HG03108 (cell line): ENCODE measurements around the gene VAMP4.

Experiments
- ATAC-seq: cut with Tn5 transposase; IDR thresholded peaks from one replicate; pipeline ENCODE4 v1.9.1; 2021; ENCODE audit warnings: moderate library complexity; ENCODE audit not compliant: unreplicated experiment

VAMP4 gene, protein sequence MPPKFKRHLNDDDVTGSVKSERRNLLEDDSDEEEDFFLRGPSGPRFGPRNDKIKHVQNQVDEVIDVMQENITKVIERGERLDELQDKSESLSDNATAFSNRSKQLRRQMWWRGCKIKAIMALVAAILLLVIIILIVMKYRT

DNA sequence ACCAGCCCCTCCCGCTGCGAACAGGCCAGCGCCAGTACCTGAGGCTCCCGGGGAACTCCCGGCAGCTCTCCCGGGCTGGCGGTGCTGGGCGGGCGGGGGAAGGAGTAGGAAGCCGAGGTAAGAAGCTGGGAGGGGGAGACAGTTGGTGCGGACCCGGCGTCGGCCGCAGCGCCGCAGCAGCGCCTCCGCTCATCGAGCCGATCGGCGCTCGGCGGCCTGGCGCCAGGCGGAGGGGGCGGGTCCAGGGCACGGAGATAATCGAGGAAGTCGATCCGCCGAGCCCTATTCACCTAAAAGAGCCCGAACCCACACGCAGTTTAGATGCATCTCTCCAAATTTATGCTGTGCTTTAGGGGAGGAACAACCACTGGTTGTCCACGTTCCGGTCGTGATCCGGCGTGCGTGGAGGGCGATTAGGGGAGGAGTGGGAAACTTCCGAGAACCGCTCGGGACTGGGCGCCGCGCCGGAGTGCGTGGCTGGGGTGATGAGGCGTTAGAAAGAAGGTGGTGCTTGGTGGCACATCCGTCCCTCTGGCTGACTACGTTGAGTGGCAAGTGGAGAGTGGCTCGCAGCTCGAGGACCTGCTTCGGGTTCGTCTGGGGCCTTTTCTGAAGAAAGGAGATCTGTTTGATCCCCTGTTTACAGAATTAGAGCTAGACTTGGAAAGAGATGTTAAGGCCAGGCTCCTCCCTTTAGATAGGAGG is at the start of gene VAMP4:
TSS of gene VAMP4 (minus strand) at position 194 of the 705 bp plus-strand sequence. CDS start 3,651 bp downstream, outside the sequence.
- peak; percentile 87 for ATAC-seq

DNA sequence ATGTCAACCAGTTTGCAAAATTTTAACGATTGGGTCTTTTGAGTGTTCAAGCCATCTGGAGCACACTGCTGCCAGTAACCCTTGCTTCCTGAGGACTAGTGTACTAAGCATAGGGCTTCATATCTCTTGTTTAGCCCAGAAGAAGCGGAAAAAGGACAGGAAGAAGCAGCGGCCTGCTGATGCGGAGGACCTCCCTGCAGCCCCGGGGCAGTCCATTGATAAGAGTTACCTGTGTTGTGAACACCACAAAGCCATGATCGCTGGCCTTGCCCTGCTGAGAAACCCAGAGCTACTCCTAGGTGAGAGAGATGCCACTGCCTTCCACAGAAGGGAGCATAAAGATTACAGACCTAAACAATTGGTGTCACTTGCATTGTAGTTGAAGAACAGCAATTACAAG is 48.5 kb upstream of the VAMP4 start:
- ATAC-seq: no peak

- ATAC-seq: no peak
These were observed 46.8 kb upstream of the VAMP4 start for GRCh38 chr1:171788696-171789095.

DNA sequence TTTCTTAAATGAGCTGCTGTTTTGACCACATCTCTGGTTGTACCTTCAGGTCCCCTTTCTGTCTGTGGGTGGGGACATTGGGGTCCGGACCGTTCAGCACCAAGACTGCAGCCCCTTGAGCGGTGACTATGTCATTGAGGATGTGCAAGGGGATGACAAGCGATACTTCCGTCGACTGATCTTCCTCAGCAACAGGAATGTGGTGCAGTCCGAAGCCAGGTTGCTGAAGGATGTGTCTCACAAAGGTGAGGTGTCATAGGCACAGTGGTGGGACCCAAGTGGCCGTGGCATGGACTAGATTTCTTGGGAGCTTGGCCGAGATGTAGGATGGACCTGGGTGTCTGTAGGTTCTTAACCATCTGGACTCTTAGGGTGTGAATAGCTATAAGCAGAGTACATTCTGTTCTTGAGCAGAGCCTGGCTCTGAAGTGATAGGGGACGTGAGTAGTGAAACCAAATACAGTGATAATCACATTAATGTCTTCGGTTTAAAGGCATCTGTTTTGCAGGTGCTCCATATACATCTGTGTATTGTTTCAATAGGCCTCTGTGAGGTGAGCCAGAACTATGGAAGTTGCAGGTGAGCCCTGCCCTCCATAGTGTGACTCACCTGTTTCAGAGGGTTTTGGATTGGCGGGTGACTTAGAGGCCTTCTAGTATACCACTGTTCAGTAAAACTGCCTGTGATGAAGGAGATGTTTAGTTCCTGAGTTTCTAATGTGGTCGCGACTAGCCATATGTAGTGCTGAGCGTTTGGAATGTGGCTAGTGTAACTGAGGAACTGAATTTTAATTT is 46.0 kb upstream of the VAMP4 start:
- ATAC-seq: no peak

DNA sequence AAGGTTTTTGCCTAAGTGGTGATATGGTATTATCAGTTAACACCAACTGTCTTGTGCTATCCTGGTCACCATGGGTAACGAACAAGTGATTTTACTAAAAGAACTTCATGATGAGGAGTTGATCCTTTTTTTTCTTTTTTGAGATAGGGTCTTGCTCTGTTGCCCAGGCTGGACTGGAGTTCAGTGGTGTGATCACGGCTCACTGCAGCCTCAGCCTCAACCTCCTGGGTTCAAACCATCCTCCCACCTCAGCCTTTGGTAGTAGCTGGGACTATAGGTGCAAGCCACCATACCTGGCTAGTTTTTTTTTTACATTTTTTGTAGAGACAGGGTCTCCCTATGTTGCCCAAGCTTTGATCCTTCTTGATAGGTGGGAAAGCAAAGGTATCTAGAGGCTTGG is 44.7 kb upstream of the VAMP4 start:
- ATAC-seq: no peak

GRCh38 chr1:171785766-171786165 is 43.9 kb upstream of the VAMP4 start:
- ATAC-seq: no peak

DNA sequence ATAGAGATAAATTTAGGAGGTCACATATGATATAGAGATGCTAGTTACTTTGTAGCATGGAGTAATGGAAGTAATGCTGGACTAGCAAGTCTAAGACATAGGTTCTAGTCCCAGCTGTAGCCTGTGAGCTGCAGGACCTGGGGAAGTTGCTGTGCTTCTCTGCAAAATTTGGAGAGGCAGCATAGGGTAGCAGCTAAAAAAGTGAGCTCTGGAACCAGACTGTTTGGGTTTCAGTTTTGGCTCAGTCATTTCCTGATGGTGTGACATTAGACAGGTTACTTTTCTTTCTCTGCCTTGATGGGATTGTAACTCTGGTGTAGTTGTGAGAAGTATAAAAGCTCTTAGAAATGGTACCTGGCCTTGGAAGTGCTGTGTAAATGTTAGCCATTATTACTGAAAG is 42.9 kb upstream of the VAMP4 start:
- no peak for ATAC-seq

GRCh38 chr1:171783816-171784530 is 42.1 kb upstream of the VAMP4 start:
- no peak for ATAC-seq

GRCh38 chr1:171781176-171781875 is 39.5 kb upstream of the VAMP4 start, which contains the start of gene METTL13:
METTL13 (plus strand) TSS chr1:171781660; CDS start chr1:171781968, 308 bp downstream.
- peak; percentile 98 for ATAC-seq

GRCh38 chr1:171780583-171781175 is 38.8 kb upstream of the VAMP4 start:
- no peak for ATAC-seq

DNA sequence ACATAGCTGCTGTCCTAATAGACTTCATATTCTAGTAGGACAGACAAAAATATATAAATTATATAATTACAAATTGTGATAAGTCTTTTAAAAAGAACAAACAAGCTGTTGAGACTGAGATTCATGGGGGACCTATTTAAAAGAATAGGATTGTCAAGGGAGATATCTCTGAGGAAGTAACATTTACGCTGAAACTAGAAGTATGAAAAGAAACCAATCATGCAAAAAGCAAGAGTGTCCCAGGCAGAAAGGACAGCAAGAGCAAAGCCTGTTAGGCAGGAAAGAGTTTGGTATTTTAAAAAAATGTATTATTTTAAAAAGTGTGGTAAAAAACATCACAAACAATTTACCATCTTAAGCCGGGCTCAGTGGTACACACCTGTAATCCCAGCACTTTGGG is 30.4 kb upstream of the VAMP4 start:
- no peak for ATAC-seq

DNA sequence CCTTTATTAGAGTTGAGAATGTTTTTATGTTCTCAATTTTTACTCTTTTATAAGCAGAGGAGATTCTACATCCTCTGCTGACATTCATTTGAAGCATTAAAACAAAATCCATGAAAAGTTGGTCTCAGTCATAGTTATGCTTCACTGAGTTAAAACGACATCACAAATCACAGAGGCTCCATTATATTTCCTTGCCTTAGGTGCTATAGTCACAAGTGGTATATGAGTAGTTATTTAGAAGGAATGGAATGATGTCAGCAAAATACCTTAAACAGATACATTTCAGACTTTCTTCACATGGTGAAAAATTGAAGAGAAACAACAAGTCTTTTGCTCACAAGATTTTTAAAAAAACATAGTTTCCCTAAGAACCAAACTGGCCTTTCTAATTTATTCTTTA is 27.9 kb upstream of the VAMP4 start:
- no peak for ATAC-seq

GRCh38 chr1:171769171-171769570 is 27.3 kb upstream of the VAMP4 start:
- no peak for ATAC-seq

DNA sequence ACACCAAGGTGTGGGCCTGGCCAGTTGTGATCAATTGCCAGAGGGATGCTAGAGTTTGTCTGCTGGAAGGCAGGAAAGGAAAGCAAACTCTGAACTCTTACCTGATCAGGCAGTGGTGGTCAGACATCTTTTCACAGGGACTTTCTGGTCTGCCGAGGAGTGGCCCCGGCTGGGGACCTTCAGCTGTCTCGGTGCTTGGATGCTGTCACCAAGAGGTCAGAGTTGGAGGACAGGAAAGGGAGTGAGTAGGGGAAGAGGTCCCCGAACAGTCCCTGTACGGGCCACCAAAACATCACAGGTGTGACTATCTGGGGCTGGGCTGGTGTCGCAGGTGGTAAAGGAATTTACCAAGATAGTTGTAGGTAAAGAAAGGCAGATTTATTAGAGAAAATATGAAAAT is 21.9 kb upstream of the VAMP4 start:
- no peak for ATAC-seq

GRCh38 chr1:171762143-171762563 is 20.3 kb upstream of the VAMP4 start:
- ATAC-seq: no peak

DNA sequence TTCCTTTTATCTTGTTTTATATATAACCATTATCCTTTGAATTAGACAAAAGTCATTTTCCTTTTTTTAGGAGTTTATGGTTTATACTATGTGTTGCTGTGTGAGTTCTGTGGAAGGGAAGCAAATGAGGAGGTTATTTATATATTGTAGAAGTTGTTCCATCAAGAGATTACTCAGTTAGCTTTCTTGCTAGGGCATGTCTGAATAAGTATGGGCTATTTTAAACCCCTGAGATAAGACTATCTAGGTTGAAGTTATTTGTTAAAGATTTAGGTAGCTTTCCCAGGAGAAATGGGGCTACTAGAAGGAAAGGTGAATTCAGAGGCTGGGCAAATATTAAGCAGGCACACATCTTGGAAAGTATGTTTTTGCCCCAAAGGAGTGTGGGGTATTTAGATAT is 16.1 kb upstream of the VAMP4 start:
- no peak for ATAC-seq

DNA sequence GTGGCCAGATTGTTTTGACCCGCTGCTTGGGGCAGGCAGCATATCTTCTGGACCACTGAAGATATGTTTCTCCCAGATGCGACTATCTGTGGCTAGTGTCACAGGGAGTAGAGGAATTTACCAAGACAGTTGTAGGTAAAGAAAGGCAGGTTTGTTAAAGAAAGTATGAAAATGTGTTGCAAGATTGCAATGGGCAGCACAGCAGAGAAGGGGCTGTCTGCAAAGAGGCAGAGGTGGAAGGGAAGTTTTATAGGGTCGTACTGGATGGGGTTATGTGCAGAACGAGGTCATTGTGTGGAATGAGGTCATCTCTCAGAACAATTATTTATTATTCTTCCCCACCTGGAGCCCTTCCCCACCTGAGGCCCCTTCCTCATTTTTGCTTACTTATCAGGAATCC is 15.0 kb upstream of the VAMP4 start:
- ATAC-seq: no peak

GRCh38 chr1:171754971-171755370 is 13.1 kb upstream of the VAMP4 start:
- no peak for ATAC-seq

DNA sequence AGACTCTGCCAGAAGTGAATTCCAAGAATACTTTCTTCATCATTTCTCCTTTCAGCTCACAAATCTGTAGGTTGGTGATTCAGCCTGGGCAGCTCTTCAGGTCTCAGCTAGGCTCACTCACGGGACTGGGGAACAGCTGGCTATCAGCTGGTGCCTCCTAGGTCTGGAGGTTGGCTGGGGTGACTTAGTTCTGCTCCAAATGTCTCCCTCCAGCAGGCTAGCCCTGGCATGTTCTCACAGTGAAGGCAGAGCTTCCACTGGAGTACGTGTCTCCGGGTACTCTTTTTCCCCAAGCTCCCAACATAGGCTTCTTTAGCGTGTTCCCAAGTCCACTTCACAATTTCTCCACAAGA is 12.5 kb upstream of the VAMP4 start:
- ATAC-seq: no peak

DNA sequence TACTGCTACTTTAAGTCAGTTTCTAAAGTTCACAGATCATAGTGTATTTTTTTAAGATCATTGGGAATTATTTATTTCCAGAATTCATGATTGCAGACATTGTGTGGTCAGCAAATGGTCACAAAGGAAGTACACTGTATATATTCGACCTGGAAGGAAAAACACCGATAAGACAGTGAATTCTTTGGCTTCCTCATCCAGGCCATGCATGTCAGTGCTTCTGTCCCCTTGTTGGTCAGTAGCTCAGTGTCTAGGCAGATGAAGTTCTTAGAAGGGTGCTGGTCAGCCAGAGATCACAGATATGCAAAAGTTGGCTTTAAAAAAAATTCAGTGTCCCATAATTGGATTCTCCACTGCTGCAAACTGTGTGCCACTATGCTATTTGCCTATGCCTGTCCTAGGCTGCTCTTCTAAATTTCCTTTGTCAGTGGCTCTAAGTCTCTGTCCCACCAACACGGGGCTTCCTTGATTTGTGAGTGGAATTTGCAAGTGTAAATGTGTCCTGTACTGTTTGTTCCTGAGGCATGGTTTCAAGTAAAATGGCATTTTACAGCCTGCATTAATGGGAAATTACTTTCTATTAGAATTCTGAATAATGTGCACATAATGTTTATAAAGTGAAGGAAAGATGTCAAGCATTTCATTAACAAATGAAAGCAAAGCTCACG is 12.0 kb upstream of the VAMP4 start:
- ATAC-seq: no peak
